GM23338 (cell line): Measurements from ENCODE around the gene SPRY4. TPM values are rescaled to one million over a fixed set of nuclear protein-coding genes. Genes with fewer than 3 reads are reported as not detected.
A peak's percentile ranks its signal among the peaks of the same experiment; 100 is the strongest.

ENCODE experiments used
- ATAC-seq: fragments of 200-7000 bp; cut with Tn5 transposase; 3 replicates; pipeline ENCODE4 v1.9.1; 2020
- DNase-seq: peaks from one replicate; pipeline ENCODE4 v3.0.0-alpha.2; 2015; ENCODE audit warnings: low spot score
- H2AFZ ChIP-seq: fragments of 200-600 bp; sonication (generic); 2 replicates; pipeline ENCODE4 v1.8.0; 2016; ENCODE audit warnings: antibody characterized with exemption, mild to moderate bottlenecking, moderate library complexity
- H3F3A ChIP-seq: fragments of 200-600 bp; sonication (generic); replicated peaks from 2 replicates; pipeline ENCODE4 v1.8.0; 2017; ENCODE audit warnings: antibody characterized with exemption, mixed run types, low read depth
- H3K27ac ChIP-seq: fragments of 200-600 bp; sonication (generic); 2 replicates; pipeline ENCODE4 v1.6.1; 2016; ENCODE audit warnings: low read depth
- H3K27me3 ChIP-seq: fragments of 200-600 bp; sonication (generic); 2 replicates; pipeline ENCODE4 v1.8.0; 2016; ENCODE audit warnings: mild to moderate bottlenecking, mixed run types, moderate library complexity; ENCODE audit not compliant: insufficient read depth
- H3K36me3 ChIP-seq: fragments of 200-600 bp; sonication (generic); 2 replicates; pipeline ENCODE4 v1.8.0; 2016; ENCODE audit warnings: mild to moderate bottlenecking; ENCODE audit not compliant: insufficient read depth
- H3K4me1 ChIP-seq: fragments of 200-600 bp; sonication (generic); 2 replicates; pipeline ENCODE4 v1.8.0; 2016; ENCODE audit warnings: mild to moderate bottlenecking, moderate library complexity; ENCODE audit not compliant: insufficient read depth
- H3K4me2 ChIP-seq: fragments of 200-600 bp; sonication (generic); 2 replicates; pipeline ENCODE4 v1.7.1; 2017; ENCODE audit warnings: mixed run types
- H3K4me3 ChIP-seq: fragments of 200-600 bp; sonication (generic); 2 replicates; pipeline ENCODE4 v1.6.1; 2016; ENCODE audit warnings: mixed run types
- H3K79me2 ChIP-seq: fragments of 200-600 bp; sonication (generic); replicated peaks from 2 replicates; pipeline ENCODE4 v1.8.0; 2017; ENCODE audit warnings: mild to moderate bottlenecking; ENCODE audit not compliant: insufficient read depth
- H3K9me2 ChIP-seq: fragments of 200-600 bp; sonication (generic); 2 replicates; pipeline ENCODE4 v1.8.0; 2017; ENCODE audit not compliant: insufficient read depth
- H4K20me1 ChIP-seq: fragments of 200-600 bp; sonication (generic); replicated peaks from 2 replicates; pipeline ENCODE4 v1.8.0; 2017; ENCODE audit warnings: mild to moderate bottlenecking; ENCODE audit not compliant: insufficient read depth
- H3K27ac Mint-ChIP-seq: 2 replicates; pipeline ENCODE4 v1.8.0; 2020; ENCODE audit warnings: inconsistent platforms, mild to moderate bottlenecking, moderate library complexity, mixed read lengths
- H3K27me3 Mint-ChIP-seq: 3 replicates; pipeline ENCODE4 v1.8.0; 2022; ENCODE audit warnings: low read depth, mild to moderate bottlenecking, moderate library complexity, mixed read lengths, inconsistent platforms; ENCODE audit not compliant: insufficient read depth, poor library complexity
- H3K36me3 Mint-ChIP-seq: 3 replicates; pipeline ENCODE4 v1.8.0; 2021; ENCODE audit warnings: low read depth, mild to moderate bottlenecking, inconsistent platforms, moderate library complexity, mixed read lengths
- H3K4me1 Mint-ChIP-seq: 3 replicates; pipeline ENCODE4 v1.8.0; 2020; ENCODE audit warnings: mild to moderate bottlenecking, inconsistent platforms, mixed read lengths
- H3K4me3 Mint-ChIP-seq: 3 replicates; pipeline ENCODE4 v1.8.0; 2021; ENCODE audit warnings: moderate library complexity, mild to moderate bottlenecking, inconsistent platforms, mixed read lengths
- H3K9me3 Mint-ChIP-seq: 3 replicates; pipeline ENCODE4 v1.8.0; 2020; ENCODE audit warnings: moderate library complexity, mild to moderate bottlenecking, inconsistent platforms, mixed read lengths
- NANOG ChIP-seq: IDR thresholded peaks from 2 replicates; pipeline ENCODE4 v1.6.1; 2016; ENCODE audit warnings: antibody characterized with exemption, borderline replicate concordance
- POLR2AphosphoS5 ChIP-seq: IDR thresholded peaks from 2 replicates; pipeline ENCODE4 v1.6.1; 2016; ENCODE audit warnings: antibody characterized with exemption, low read depth
- STAT1 ChIP-seq: IDR thresholded peaks from one replicate; pipeline ENCODE4 v1.6.1; 2016; ENCODE audit warnings: antibody characterized with exemption; ENCODE audit not compliant: unreplicated experiment
- polyA plus RNA-seq: library from polyadenylated mRNA; unstranded; fragments of >200 nt; fragmentation: Nextera tagmentation; extraction: Ambion mirVana; gene quantifications from 2 replicates; pipeline ENCODE4 v1.2.1, GENCODE V29; 2016
- total RNA-seq: library from RNA; depleted of rRNA; stranded (reverse); fragments of >200 nt; shearing (Covaris generic); gene quantifications from 2 replicates; pipeline ENCODE4 v1.2.3, GENCODE V29; 2014
- TF ChIP-seq, protein P1 (sequence below): IDR thresholded peaks from one replicate; pipeline ENCODE4 v1.6.1; 2018; ENCODE audit warnings: antibody characterized with exemption; ENCODE audit not compliant: unreplicated experiment
- TF ChIP-seq, protein P2 (sequence below): IDR thresholded peaks from 2 replicates; pipeline ENCODE4 v1.6.1; 2016; ENCODE audit warnings: antibody characterized with exemption
- TF ChIP-seq, protein P3 (sequence below): fragments of 250-450 bp; sonication (Bioruptor Pico); IDR thresholded peaks from 2 replicates; pipeline ENCODE4 v1.5.0; 2020; ENCODE audit warnings: mild to moderate bottlenecking, moderate library complexity

The SPRY4 gene
- total and polyA plus RNA-seq, 2 experiments from 2014 or later, result 70.6 to 240 TPM

DNA sequence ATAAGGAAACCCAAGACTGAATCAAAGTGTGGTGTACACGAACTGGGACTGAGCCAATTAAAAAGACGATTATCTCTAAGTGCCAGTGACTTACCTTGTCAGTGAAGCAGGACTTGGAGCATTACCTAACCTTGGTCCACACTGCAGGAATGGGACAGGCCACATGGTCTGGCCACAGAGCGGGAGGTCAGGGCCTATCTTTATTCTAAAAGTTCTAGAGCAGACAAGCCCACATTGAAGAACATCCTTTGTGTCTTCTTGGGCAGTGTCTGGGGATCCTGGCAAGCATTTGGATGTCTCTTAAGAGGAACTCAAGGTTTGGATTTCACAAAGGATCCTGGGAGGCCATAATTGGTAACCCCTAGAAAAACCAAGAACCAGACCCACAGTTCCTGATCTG lies 16.5 kb downstream of the SPRY4 start:
- no peaks in the 10 kb centered on the region for H3K27me3 ChIP-seq
- 0 out of 2 replicates have a peak overlapping the region, but pooled peaks have one; percentile 56 for H3K27ac ChIP-seq
- no peak for DNase-seq
- H3K79me2 ChIP-seq, result peaks cover 96% of the 10 kb centered on the region
- no peak for ATAC-seq
- H3K27me3 Mint-ChIP-seq, result peaks cover 44% of the 10 kb centered on the region
- H3K4me1 Mint-ChIP-seq, result peaks cover 78% of the 10 kb centered on the region
- H3K4me2 ChIP-seq, result no peak overlapping the region
- H3K9me3 Mint-ChIP-seq, result no peaks in the 10 kb centered on the region; the same call in 2 of the 3 replicates
- no peak overlapping the region for H2AFZ ChIP-seq
- peaks cover 73% of the 10 kb centered on the region for H3K4me1 ChIP-seq
- H3K9me2 ChIP-seq, result no peaks in the 10 kb centered on the region; the same call in 1 of the 2 replicates
- no peak overlapping the region for H3K27ac Mint-ChIP-seq
- H3K36me3 Mint-ChIP-seq, result peaks cover 75% of the 10 kb centered on the region
- no peak overlapping the region for H3K4me3 Mint-ChIP-seq
- H4K20me1 ChIP-seq, result peaks cover 61% of the 10 kb centered on the region
- H3K4me3 ChIP-seq, result no peak overlapping the region
- TF ChIP-seq STAT1 (no peak), POLR2AphosphoS5 (peak; percentile 46; the same call in 1 of the 2 replicates), NANOG (no peak)
- TF ChIP-seq, protein P1, sequence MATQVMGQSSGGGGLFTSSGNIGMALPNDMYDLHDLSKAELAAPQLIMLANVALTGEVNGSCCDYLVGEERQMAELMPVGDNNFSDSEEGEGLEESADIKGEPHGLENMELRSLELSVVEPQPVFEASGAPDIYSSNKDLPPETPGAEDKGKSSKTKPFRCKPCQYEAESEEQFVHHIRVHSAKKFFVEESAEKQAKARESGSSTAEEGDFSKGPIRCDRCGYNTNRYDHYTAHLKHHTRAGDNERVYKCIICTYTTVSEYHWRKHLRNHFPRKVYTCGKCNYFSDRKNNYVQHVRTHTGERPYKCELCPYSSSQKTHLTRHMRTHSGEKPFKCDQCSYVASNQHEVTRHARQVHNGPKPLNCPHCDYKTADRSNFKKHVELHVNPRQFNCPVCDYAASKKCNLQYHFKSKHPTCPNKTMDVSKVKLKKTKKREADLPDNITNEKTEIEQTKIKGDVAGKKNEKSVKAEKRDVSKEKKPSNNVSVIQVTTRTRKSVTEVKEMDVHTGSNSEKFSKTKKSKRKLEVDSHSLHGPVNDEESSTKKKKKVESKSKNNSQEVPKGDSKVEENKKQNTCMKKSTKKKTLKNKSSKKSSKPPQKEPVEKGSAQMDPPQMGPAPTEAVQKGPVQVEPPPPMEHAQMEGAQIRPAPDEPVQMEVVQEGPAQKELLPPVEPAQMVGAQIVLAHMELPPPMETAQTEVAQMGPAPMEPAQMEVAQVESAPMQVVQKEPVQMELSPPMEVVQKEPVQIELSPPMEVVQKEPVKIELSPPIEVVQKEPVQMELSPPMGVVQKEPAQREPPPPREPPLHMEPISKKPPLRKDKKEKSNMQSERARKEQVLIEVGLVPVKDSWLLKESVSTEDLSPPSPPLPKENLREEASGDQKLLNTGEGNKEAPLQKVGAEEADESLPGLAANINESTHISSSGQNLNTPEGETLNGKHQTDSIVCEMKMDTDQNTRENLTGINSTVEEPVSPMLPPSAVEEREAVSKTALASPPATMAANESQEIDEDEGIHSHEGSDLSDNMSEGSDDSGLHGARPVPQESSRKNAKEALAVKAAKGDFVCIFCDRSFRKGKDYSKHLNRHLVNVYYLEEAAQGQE, result no peak
- TF ChIP-seq, protein P2, sequence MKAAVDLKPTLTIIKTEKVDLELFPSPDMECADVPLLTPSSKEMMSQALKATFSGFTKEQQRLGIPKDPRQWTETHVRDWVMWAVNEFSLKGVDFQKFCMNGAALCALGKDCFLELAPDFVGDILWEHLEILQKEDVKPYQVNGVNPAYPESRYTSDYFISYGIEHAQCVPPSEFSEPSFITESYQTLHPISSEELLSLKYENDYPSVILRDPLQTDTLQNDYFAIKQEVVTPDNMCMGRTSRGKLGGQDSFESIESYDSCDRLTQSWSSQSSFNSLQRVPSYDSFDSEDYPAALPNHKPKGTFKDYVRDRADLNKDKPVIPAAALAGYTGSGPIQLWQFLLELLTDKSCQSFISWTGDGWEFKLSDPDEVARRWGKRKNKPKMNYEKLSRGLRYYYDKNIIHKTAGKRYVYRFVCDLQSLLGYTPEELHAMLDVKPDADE, result no peak
- TF ChIP-seq, protein P3, sequence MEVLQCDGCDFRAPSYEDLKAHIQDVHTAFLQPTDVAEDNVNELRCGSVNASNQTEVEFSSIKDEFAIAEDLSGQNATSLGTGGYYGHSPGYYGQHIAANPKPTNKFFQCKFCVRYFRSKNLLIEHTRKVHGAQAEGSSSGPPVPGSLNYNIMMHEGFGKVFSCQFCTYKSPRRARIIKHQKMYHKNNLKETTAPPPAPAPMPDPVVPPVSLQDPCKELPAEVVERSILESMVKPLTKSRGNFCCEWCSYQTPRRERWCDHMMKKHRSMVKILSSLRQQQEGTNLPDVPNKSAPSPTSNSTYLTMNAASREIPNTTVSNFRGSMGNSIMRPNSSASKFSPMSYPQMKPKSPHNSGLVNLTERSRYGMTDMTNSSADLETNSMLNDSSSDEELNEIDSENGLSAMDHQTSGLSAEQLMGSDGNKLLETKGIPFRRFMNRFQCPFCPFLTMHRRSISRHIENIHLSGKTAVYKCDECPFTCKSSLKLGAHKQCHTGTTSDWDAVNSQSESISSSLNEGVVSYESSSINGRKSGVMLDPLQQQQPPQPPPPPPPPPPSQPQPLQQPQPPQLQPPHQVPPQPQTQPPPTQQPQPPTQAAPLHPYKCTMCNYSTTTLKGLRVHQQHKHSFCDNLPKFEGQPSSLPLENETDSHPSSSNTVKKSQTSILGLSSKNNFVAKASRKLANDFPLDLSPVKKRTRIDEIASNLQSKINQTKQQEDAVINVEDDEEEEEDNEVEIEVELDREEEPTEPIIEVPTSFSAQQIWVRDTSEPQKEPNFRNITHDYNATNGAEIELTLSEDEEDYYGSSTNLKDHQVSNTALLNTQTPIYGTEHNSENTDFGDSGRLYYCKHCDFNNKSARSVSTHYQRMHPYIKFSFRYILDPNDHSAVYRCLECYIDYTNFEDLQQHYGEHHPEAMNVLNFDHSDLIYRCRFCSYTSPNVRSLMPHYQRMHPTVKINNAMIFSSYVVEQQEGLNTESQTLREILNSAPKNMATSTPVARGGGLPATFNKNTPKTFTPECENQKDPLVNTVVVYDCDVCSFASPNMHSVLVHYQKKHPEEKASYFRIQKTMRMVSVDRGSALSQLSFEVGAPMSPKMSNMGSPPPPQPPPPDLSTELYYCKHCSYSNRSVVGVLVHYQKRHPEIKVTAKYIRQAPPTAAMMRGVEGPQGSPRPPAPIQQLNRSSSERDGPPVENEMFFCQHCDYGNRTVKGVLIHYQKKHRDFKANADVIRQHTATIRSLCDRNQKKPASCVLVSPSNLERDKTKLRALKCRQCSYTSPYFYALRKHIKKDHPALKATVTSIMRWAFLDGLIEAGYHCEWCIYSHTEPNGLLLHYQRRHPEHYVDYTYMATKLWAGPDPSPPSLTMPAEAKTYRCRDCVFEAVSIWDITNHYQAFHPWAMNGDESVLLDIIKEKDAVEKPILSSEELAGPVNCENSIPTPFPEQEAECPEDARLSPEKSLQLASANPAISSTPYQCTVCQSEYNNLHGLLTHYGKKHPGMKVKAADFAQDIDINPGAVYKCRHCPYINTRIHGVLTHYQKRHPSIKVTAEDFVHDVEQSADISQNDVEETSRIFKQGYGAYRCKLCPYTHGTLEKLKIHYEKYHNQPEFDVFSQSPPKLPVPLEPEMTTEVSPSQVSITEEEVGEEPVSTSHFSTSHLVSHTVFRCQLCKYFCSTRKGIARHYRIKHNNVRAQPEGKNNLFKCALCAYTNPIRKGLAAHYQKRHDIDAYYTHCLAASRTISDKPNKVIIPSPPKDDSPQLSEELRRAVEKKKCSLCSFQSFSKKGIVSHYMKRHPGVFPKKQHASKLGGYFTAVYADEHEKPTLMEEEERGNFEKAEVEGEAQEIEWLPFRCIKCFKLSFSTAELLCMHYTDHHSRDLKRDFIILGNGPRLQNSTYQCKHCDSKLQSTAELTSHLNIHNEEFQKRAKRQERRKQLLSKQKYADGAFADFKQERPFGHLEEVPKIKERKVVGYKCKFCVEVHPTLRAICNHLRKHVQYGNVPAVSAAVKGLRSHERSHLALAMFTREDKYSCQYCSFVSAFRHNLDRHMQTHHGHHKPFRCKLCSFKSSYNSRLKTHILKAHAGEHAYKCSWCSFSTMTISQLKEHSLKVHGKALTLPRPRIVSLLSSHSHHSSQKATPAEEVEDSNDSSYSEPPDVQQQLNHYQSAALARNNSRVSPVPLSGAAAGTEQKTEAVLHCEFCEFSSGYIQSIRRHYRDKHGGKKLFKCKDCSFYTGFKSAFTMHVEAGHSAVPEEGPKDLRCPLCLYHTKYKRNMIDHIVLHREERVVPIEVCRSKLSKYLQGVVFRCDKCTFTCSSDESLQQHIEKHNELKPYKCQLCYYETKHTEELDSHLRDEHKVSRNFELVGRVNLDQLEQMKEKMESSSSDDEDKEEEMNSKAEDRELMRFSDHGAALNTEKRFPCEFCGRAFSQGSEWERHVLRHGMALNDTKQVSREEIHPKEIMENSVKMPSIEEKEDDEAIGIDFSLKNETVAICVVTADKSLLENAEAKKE, result no peak
- H3F3A ChIP-seq, result peaks cover 73% of the 10 kb centered on the region
- peaks cover 44% of the 10 kb centered on the region for H3K36me3 ChIP-seq
